ENCODE measurements around the gene SMC4.

SMC4 gene

DNA sequence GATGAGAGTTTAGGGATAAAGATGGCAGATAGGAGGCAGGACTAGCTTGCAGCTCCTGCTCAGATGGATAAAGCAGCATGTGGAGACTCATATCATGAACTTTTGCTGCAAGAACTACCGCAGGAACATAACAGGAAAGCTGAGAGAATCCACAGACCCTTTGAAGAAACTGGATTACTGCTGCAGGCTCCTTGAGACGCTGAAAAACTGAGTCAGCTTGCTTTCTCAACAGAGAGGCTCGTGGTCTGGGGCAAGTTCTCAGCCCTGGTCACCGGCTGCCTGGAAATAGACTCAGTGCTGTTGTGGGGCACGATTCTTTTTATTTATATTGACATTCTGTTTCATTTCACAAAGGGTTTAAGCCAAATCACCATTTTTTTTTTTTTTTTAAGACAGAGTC is 78.9 kb downstream of the SMC4 start:
- no peak for DNase-seq (ENCODE audit: low read depth)

DNA sequence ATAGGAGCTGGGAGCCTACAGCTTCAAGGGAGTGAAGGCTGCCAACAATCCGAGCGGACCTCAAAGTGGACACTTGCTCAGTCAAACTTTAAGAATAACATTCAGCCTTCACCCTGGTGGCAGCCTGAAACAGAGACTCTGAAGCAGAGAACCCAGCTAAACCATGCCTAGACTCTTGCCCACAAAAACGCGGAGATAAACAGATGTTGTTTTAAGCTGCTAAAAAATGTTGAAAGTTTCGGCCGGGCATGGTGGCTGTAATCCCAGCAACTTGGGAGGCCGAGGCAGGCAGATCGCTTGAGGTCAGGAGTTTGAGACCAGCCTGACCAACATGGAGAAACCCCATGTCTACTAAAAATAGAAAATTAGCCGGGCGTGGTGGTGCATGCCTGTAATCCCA is 79.9 kb downstream of the SMC4 start:
- DNase-seq (ENCODE audit: low read depth), result no peak

DNA sequence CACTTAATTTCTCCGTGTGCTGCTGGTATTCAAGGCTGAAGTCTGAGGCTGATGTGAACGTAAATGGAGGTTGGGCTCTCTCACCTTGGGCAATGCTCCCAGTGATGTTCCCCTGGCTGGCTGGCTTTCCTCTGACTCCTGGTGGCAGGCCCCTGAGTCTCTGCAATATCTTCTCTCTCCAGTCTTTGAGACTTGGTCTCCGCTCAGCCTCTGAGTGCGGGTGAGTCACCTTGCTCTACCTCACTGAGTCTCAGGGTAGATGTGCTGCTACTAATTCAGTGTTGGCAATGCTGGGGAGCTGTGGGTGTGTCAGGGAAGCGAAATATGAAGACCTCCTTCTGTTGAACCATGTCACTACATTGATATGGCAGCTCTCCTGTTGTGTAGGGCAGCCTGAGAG is 81.5 kb downstream of the SMC4 start:
- DNase-seq (ENCODE audit: low read depth), result no peak

DNA sequence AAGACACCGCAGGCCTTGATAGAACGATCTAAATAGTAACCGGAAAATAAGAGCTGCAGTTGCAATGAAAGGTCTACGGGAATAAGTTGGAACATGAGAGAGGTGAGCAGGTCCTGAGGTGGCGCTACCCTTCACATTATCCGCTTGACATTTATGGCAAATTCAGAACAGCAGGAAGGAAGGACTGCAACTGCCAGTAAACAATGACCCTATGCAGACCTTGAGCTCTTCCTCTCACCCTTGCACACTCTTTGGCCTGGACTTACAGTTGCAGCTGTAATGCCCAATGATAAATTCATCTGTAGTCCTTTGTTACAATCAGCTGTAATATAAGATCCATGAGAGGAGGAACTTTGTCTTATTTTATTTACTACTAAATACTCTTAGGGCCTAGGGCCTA is 82.4 kb downstream of the SMC4 start:
- DNase-seq (ENCODE audit: low read depth), result no peak

DNA sequence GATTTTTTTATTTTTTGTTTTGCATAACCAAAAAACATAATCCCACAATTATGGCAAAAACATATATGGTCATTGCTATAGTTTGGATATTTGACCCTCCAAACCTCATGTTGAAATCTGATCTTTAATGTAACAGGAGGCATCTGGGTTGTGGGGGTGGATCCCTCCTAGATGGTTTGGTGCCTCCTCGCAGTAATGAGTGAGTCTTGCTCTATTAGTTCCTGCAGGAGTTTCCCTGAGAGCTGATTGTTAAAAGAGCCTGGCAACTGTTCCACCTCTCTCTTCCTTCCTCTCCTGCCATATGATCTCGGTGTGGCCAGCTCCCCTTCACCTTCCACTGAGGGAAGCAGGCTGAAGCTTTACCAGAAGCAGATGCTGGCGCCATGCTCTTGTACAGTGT is 83.3 kb downstream of the SMC4 start:
- DNase-seq (ENCODE audit: low read depth), result no peak
